ENCODE data around the gene SMIM43. TPM values are rescaled to one million over a fixed set of nuclear protein-coding genes. Genes with fewer than 3 reads are reported as not detected.
A peak's percentile ranks its signal among the peaks of the same experiment; 100 is the strongest.

Gene SMIM43
- total and polyA plus RNA-seq, 9 of the 15 experiments (the other 6 are each of a cell fraction or from before 2014, with no cell fraction given), result not detected

- TF ChIP-seq BCOR (IDR thresholded peaks at IDR 0.05), result peak; percentile 94
- 0 out of 2 replicates have a peak, but pooled peaks have one; percentile 32 for TF ChIP-seq MBD2 (IDR thresholded peaks at IDR 0.05; ENCODE audit: borderline replicate concordance, low read depth)
- peak; percentile 98 for TF ChIP-seq MITF (IDR thresholded peaks at IDR 0.05)
- TF ChIP-seq FOSL1 (tag; conservative IDR thresholded peaks at IDR 0.05), result peak; percentile 75
- TF ChIP-seq SMAD4 (CRISPR knock-in tag; conservative IDR thresholded peaks at IDR 0.05), result peak; percentile 74
- peak; percentile 77 for TF ChIP-seq RNF2 (IDR thresholded peaks at IDR 0.05)
- peak; percentile 72 to 75 for TF ChIP-seq MNT (conservative IDR thresholded peaks at IDR 0.05)
- no peak for TF ChIP-seq POLR3G (IDR thresholded peaks at IDR 0.05; ENCODE audit: extremely low read depth, insufficient read length, insufficient replicate concordance)
- TF ChIP-seq ZNF124 (CRISPR knock-in tag; IDR thresholded peaks at IDR 0.05), result no peak
- TF ChIP-seq DNMT1 (IDR thresholded peaks at IDR 0.05), result no peak
- TF ChIP-seq ZNF41 (CRISPR knock-in tag; conservative IDR thresholded peaks at IDR 0.05), result 0 out of 2 replicates have a peak, but pooled peaks have one; percentile 22
- TF ChIP-seq MEF2D (tag; conservative IDR thresholded peaks at IDR 0.05; ENCODE audit: low read depth), result peak; percentile 43; the same call in 1 of the 2 replicates
- peak; percentile 29 for TF ChIP-seq BRD9 (IDR thresholded peaks at IDR 0.05; ENCODE audit: low read depth, partially characterized antibody)
- TF ChIP-seq ZBTB12 (CRISPR knock-in tag; IDR thresholded peaks at IDR 0.05), result peak; percentile 43; the same call in 1 of the 2 replicates
- TF ChIP-seq CHD1 (IDR thresholded peaks at IDR 0.05; ENCODE audit: low read length), result no peak
- peak; percentile 32; the same call in 1 of the 2 replicates for TF ChIP-seq ZNF449 (CRISPR knock-in tag; IDR thresholded peaks at IDR 0.05)
- peak; percentile 87 for TF ChIP-seq MEIS2 (IDR thresholded peaks at IDR 0.05; ENCODE audit: partially characterized antibody)
- TF ChIP-seq TCFL5 (CRISPR knock-in tag; conservative IDR thresholded peaks at IDR 0.05), result no peak
- TF ChIP-seq NR1H2 (CRISPR knock-in tag; IDR thresholded peaks at IDR 0.05), result peak; percentile 36; the same call in 1 of the 2 replicates
- no peak for TF ChIP-seq RBM39 (optimal IDR thresholded peaks at IDR 0.05; ENCODE audit: low read depth, low read length)
- TF ChIP-seq KAT8 (IDR thresholded peaks at IDR 0.05; ENCODE audit: low read depth), result no peak
- TF ChIP-seq CREB1 (IDR thresholded peaks at IDR 0.05), result peak; percentile 63; the same call in 1 of the 2 replicates
- peak; percentile 58; the same call in 1 of the 2 replicates for TF ChIP-seq CREB1 (CRISPR knock-in tag; IDR thresholded peaks at IDR 0.05)
- no peak for TF ChIP-seq ZNF133 (CRISPR knock-in tag; IDR thresholded peaks at IDR 0.05)
Measured at GRCh38 chr4:121790976-121791375, 26.0 kb upstream of the SMIM43 start (continued).
